Transverse colon (tissue), 4 donors: ENCODE measurements around the gene MYOZ2. TPM values are rescaled to one million over a fixed set of nuclear protein-coding genes. Genes with fewer than 3 reads are reported as not detected.
"Not testable (repeated sequence)": the region's sequence is repeated elsewhere in the genome, so short reads cannot be mapped to it uniquely, and the experiment has no call there.

Source experiments
- DNase-seq: peaks from one replicate; pipeline ENCODE4 v3.0.0-alpha.2; 2019
- H3K27ac ChIP-seq, 4 donors: fragments of 200-600 bp; sonication (generic); 2 replicates each; pipeline ENCODE4 v1.5.1; 2016 to 2018; ENCODE audit warnings: inconsistent platforms in 4 of 4
- H3K27me3 ChIP-seq: fragments of 200-600 bp; sonication (generic); 2 replicates; pipeline ENCODE4 v1.5.1; 2017; ENCODE audit warnings: inconsistent platforms
- H3K36me3 ChIP-seq, 4 donors: fragments of 200-600 bp; sonication (generic); 2 replicates each; pipeline ENCODE4 v1.5.1; 2017 to 2019; ENCODE audit warnings: inconsistent platforms in 4 of 4
- H3K4me1 ChIP-seq, 4 donors: fragments of 200-600 bp; sonication (generic); 2 replicates each; pipeline ENCODE4 v1.5.1; 2017 to 2020; ENCODE audit warnings: inconsistent platforms in 4 of 4
- H3K4me3 ChIP-seq, 4 donors: fragments of 200-600 bp; sonication (generic); 1 replicate in 1 of 4; 2 replicates in 3 of 4; pipeline versions ENCODE4 v1.5.1 to v1.6.1; 2017 to 2019; ENCODE audit warnings: inconsistent platforms in 4 of 4
- H3K9me3 ChIP-seq, 2 donors: fragments of 200-600 bp; sonication (generic); 2 replicates each; pipeline ENCODE4 v1.5.1; 2017 to 2019; ENCODE audit warnings: inconsistent platforms in 2 of 2
- CTCF ChIP-seq, 5 experiments: fragments of 200-600 bp in 3 of 5; fragments of 450-650 bp in 2 of 5; sonication (generic) in 3 of 5; IDR thresholded peaks; 1 replicate in 2 of 5; 2 replicates in 3 of 5; pipeline ENCODE4 v1.5.1; 2016 to 2017; ENCODE audit warnings: antibody characterized with exemption in 5 of 5, inconsistent platforms in 3 of 5, mild to moderate bottlenecking in 2 of 5, moderate library complexity in 1 of 5
- EP300 ChIP-seq: sonication (generic); formaldehyde crosslinking; IDR thresholded peaks from one replicate; pipeline ENCODE4 v1.6.1; 2017; ENCODE audit warnings: antibody characterized with exemption, low read depth
- POLR2A ChIP-seq: fragments of 450-650 bp; IDR thresholded peaks from one replicate; pipeline ENCODE4 v1.6.1; 2016; ENCODE audit warnings: antibody characterized with exemption, mild to moderate bottlenecking, moderate library complexity
- POLR2AphosphoS5 ChIP-seq, 3 donors: sonication (generic); formaldehyde crosslinking; IDR thresholded peaks; one replicate each; pipeline ENCODE4 v1.6.1; 2016; ENCODE audit warnings: antibody characterized with exemption in 3 of 3
- WGBS, 2 donors: methylation state at CpG; one replicate each; pipeline ENCODE4 v1.1.5; 2018; ENCODE audit warnings: low coverage in 1 of 2; 5-methylcytosine and 5-hydroxymethylcytosine counted together
- in situ Hi-C, 4 donors: fragments of 200-750 bp; cut with MboI; loops; one replicate each; pipeline versions ENCODE4 v1.15.0 to v1.15.1; 2017; ENCODE audit warnings: low sequenced_read_pairs in 3 of 4, low pct_ligation_motif_present in 1 of 4, low pct_unique_long_range_greater_than_20kb in 1 of 4
- intact Hi-C: fragments of 100-400 bp; cut with DNase I; formaldehyde crosslinking; loops from one replicate; pipeline ENCODE4 v1.15.1; 2023; ENCODE audit warnings: low total_unique reads
- total RNA-seq, 4 donors: library from RNA; depleted of rRNA; stranded (reverse); fragments of >200 nt; gene quantifications; one replicate each; pipeline ENCODE4 v1.1.0, GENCODE V29; 2016

MYOZ2 gene
- total RNA-seq, 4 donors from 2014 or later: 0.27 to 0.32 TPM; not detected in 2

- Histone ChIP-seq H3K4me3 (no peak overlapping the region), H3K27me3 (no peaks in the 10 kb centered on the region), H3K4me1 (peaks cover 0 to 14% (median 5%) of the 10 kb centered on the region in 4 donors), H3K36me3 (no peaks in the 10 kb centered on the region), H3K9me3 (no peaks in the 10 kb centered on the region), H3K27ac (no peak overlapping the region)
- no peak for TF ChIP-seq CTCF (IDR thresholded peaks at IDR 0.05)
- no peak for TF ChIP-seq POLR2A
- TF ChIP-seq EP300: no peak
- no peak for TF ChIP-seq POLR2AphosphoS5 (IDR thresholded peaks at IDR 0.05)
- intact Hi-C loops: no loop called here
- WGBS, 2 donors: 70 to 75% methylated on average over 2 to 3 of the region's 3 CpGs
- no peak for DNase-seq
- in situ Hi-C loops: no loop called here
These were observed 914 bp downstream of the MYOZ2 start for GRCh38 chr4:119136546-119136945.

- 60 to 69% methylated on average over 2 of the region's 2 CpGs for WGBS, 2 donors
- TF ChIP-seq POLR2AphosphoS5 (IDR thresholded peaks at IDR 0.05): no peak
- no peak for TF ChIP-seq CTCF (IDR thresholded peaks at IDR 0.05)
- no peak for TF ChIP-seq POLR2A
- TF ChIP-seq EP300: no peak
- H3K27ac ChIP-seq: no peak overlapping the region
- in situ Hi-C loops: no loop called here
- no peaks in the 10 kb centered on the region for H3K36me3 ChIP-seq
- no peak overlapping the region for H3K4me3 ChIP-seq
- intact Hi-C loops: no loop called here
- no peaks in the 10 kb centered on the region for H3K27me3 ChIP-seq
- peaks cover 0 to 14% (median 5%) of the 10 kb centered on the region in 4 donors for H3K4me1 ChIP-seq
- DNase-seq: no peak
- no peaks in the 10 kb centered on the region for H3K9me3 ChIP-seq
These were observed 2.4 kb downstream of the MYOZ2 start for GRCh38 chr4:119138046-119138445.

- DNase-seq: no peak
- in situ Hi-C loops (no loop called here), intact Hi-C loops (no loop called here)
- H3K4me3 ChIP-seq: no peak overlapping the region
- TF ChIP-seq CTCF (IDR thresholded peaks at IDR 0.05): no peak
- no peak for TF ChIP-seq POLR2AphosphoS5 (IDR thresholded peaks at IDR 0.05)
- TF ChIP-seq EP300: no peak
- no peak overlapping the region for H3K27ac ChIP-seq
- H3K4me1 ChIP-seq: peaks cover 0 to 14% (median 5%) of the 10 kb centered on the region in 4 donors
- H3K9me3 ChIP-seq: no peaks in the 10 kb centered on the region
- no peaks in the 10 kb centered on the region for H3K27me3 ChIP-seq
- no peaks in the 10 kb centered on the region for H3K36me3 ChIP-seq
These were observed 3.7 kb downstream of the MYOZ2 start for GRCh38 chr4:119139311-119139710.

- DNase-seq: no peak
- 22 to 30% methylated on average over 2 of the region's 2 CpGs for WGBS, 2 donors
- H3K4me1 ChIP-seq: peaks cover 0 to 14% (median 5%) of the 10 kb centered on the region in 4 donors
- no peaks in the 10 kb centered on the region for H3K27me3 ChIP-seq
- in situ Hi-C loops (no loop called here), intact Hi-C loops (no loop called here)
- H3K27ac ChIP-seq: no peak overlapping the region
- no peaks in the 10 kb centered on the region for H3K9me3 ChIP-seq
- no peaks in the 10 kb centered on the region for H3K36me3 ChIP-seq
- no peak for TF ChIP-seq POLR2AphosphoS5 (IDR thresholded peaks at IDR 0.05)
- no peak for TF ChIP-seq POLR2A
- TF ChIP-seq EP300: no peak
- TF ChIP-seq CTCF (IDR thresholded peaks at IDR 0.05): no peak
- no peak overlapping the region for H3K4me3 ChIP-seq
These were observed 4.2 kb downstream of the MYOZ2 start for GRCh38 chr4:119139822-119140252.

- H3K36me3 ChIP-seq, H3K9me3 ChIP-seq, H3K27me3 ChIP-seq, H3K27ac ChIP-seq, in situ Hi-C loops, DNase-seq, H3K4me3 ChIP-seq, intact Hi-C loops: not testable (repeated sequence)
- H3K4me1 ChIP-seq: peaks cover 0 to 14% (median 5%) of the 10 kb centered on the region in 4 donors
- 92 to 94% methylated on average over 2 to 4 of the region's 4 CpGs for WGBS, 2 donors
These were observed 5.7 kb downstream of the MYOZ2 start for GRCh38 chr4:119141283-119141682.
